Ureter (tissue), 1 donor: ENCODE results near the gene IL23A. TPM values are rescaled to one million over a fixed set of nuclear protein-coding genes. Genes with fewer than 3 reads are reported as not detected.
"Not testable (repeated sequence)": the region's sequence is repeated elsewhere in the genome, so short reads cannot be mapped to it uniquely, and the experiment has no call there.

ENCODE experiments used
- DNase-seq: peaks from one replicate; pipeline ENCODE4 v3.0.0-alpha.2; 2020; ENCODE audit warnings: low spot score
- total RNA-seq: library from RNA; stranded (reverse); gene quantifications from one replicate; pipeline ENCODE4 v1.2.4, GENCODE V29; 2023
- donor health status: DM: yes; HTN: yes; CAD: no.

IL23A gene
- total RNA-seq, 1 donor from 2014 or later: 0.49 TPM

DNA sequence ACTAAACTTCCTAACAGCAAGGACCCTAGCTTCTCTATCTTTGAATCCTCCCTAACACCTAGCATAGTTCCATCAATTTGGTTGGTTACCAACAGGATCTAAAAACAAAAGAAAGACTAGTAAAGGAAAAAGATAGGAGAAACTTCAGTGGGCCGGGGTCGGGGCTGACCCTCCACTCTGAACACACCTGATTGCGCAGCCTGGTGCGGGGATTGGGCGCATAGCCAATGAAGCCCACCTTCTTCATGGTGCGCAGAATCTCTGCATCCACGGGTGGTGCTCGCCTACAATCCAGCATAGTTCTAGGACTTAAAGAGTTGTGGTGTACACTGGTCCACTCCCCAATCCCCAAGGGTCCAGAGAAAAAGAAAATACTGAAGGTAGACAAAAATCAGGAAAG is 12.6 kb upstream of the IL23A start:
- no peak for DNase-seq

DNA sequence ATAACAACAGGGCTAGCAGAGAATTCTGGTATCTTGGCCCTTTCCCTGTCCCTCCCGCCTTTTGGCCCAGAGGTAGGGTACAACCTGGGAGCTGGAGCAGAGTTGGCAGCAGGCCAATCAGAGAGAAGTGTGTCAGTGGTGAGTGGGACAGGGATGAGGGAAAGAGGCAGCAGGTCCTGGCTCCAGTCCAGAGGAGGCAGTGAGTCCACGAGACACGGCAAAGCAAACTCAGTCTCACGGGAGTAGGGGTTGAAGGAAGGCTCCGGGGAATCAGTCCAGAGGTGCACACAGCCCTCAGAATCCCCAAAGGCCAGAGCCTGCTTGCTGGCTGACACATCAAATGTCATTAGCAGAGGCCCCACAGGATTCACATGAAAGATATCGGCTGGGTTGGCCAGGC is 12.2 kb upstream of the IL23A start:
- DNase-seq: no peak

DNA sequence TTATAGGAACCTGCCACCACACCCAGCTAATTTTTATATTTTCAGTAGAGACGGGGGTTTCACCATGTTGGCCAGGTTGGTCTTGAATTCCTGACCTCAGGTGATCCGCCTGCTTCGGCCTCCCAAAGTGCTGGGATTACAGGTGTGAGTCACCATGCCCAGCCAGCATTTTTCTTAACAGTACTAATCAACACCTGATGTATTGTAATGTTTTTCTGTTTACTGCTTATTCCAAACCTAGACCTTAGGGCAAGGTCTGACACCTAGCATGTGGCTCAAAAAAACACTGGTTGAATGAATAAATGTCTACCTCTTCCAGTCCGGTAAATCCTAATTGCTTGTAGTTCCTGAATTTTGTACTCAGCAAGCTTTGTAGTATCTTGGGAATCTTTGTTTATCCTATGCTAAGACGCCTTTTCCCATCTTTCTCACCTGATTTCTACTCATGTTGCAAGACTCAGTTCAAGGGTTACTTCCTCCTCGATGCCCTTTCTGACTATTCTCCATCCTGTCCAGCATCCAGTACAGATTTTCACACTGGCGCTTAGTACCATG is 7.7 kb upstream of the IL23A start:
- no peak for DNase-seq

DNA sequence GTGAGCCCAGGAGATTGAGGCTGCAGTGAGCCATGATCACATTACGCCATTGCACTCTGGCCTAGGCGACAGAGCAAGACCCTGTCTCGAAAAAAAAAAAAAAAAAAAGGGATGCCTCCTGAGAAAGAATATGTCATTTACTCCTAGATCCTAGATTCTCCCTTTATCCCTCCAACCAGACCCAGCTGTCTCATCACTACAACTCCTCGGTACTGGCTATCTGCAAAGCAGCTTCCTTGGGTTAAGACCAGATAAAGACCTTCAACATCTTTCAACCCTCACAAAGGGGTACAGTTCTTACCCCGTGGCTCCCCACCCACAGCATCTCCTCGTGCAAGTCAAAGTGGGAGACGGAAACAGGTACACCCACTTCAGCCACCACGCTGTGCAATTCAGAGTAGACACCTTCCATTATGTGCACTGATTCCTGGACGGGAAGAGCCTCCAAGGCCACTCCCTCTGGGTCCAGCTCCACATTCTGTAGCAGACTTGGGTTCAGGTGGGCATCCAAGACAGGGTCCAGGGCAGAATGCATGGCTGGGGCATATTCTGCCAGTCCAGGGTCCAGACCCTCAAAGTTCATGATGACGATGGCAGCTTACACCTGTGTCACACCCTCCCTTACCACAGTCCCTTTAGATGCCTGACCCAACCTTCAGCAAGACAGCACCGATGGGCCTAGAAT is 6.0 kb upstream of the IL23A start:
- DNase-seq: no peak

DNA sequence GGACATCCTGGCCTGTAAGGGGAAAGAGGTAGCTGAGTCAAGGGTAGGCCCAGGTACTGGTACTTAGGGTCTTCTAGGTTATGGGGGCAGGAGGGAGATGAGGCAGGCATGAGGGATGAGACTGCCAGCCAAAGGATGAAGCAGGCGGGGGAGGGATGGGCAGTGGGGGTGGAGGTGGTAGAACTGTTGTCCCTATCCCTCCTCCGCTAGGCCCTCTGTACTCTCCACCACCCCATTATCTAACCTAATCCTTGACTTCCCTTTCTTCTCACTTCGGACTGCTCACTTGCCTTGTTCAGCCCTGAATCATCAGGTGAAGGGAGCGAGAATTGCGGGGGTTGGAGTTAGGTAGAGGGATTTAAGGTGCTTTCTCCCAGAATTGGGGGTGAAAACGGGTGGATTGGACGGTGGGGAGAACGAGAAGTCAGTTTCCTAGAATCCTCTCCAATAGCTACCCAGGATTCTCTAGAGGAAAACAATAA is 5.4 kb upstream of the IL23A start:
- DNase-seq: no peak

DNA sequence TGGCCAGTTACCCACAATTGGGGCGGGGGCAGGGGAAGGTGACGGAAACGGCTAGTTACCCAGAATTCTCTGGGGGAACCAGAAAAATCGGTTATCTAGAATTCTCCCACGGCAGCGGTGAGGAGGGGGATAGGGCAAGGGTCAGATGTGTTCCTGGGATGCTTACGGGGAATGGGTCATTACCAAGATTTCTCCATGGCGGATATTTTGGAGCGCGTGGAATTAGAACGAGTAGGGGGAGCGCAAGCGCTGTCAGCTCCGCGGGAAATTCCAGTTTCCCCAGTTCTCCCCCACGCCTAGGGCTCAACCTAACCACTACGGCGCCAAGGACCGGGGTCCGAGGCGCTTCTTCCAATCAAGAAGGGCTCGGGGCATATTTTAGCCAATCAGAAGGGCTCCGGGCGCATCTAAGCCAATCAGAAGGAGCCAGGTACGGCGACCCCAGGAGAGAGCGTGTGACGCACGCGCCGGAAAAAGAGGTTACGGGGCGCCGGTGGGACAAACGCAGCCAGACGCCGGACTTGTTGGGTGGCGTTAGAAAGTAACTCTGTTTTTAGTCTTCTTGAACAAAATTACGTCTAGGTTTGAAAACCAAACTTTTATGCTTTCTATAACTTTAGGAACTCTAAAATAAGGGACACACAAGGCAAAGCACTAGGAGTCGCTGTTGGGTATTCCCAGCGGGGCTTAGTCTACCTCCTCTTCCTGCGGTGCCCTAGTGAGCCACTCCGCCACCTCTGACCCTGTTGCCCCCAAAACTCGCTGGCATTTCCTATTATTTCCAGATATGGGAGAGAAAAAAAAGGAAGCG is 4.8 kb upstream of the IL23A start, which contains the start of gene PAN2:
TSS of gene PAN2 (minus strand) at position 322 of the 811 bp plus-strand sequence. CDS start 906 bp downstream, outside the sequence.
- peak; percentile 98 for DNase-seq

DNA sequence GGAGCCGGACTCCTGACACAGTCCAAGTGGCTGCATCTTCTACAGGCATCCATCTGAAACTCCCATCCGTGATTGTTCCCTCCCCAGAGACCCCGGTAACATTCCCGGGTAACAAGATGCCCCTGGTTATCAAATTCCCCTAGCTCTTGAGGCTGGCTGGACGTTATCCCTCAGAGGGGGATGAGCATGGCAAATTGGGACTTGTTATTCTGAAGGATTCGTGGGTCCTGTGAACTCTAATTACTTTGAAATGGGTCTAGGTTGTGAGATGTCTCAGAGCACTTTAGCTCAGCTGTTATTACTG is 4.2 kb upstream of the IL23A start:
- no peak for DNase-seq

DNA sequence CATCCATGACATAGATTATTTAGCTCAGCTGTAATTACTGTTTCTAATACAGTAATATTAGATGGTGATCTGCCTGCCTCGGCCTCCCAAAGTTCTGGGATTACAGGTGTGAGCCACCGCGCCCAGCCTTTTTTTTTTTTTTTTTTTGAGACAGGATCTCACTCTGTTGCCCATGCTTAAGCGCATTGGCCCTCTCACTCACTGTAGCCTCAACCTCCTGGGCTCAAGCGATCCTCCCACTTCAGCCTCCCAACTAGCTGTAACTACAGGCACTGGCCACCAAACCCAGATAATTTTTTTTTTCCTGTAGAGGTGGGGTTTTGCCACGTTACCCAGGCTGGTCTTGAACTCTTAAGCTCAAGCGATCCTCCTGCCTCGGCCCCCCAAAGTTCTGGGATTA is 3.2 kb upstream of the IL23A start:
- not testable (repeated sequence) for DNase-seq

DNA sequence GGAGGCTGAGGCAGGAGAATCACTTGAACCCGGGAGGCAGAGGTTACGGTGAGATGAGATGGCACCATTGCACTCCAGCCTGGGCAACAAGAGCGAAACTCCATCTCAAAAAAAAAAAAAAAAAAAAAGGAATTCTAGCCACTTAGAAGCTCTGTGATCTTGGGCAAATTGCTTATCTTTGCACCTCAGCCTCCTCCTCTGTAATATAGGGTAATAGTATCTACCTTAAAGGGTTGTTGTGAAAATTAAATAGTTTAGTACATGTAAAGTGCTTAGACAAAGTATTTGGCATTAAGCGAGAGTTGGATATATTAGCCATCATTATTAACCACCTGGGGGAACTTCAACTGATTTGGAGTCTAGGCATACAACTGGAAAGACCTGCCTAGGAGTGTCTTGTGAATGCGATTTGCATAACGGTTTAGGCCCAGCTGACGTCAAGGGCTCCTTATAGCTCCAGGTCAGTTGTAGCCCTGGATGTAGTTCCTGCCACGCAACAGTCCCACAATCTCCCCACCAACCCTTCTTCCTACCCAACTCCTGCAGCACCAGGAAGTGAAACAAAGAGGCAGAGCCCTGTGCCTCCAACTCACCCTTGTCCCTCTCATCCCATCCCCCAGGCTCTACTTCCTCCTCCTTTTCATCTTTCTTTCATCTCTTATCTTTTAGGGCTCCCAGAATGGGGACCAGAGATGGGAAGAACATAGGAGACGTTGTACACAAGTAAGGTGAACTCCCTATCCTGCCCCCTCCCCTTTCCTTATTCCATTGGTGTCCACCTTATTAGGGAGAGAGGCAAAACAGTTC is 2.1 kb upstream of the IL23A start:
- DNase-seq: no peak

DNA sequence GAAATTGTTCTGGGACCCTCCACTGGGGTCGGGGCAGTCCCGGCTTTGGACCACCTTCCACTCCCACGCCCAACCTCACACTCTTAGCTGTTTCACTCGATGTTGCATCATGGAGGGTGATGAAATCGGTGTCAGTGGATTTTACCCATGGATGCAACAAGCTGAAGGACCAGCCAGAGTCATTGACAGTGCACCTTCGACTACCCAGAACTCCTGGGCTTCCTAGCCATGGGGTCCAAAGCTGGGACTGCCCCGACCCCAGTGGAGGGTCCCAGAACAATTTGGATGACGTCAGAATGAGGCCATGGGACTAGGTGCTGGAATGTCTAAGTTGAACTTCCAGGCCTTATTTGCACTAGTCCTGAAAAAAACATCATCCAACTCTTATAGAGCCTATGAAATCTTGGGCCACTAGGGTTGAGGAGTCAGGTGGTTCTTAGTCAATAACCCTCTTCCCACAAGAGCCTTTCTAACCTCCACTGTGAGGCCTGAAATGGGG is 882 bp upstream of the IL23A start:
- DNase-seq: no peak

DNA sequence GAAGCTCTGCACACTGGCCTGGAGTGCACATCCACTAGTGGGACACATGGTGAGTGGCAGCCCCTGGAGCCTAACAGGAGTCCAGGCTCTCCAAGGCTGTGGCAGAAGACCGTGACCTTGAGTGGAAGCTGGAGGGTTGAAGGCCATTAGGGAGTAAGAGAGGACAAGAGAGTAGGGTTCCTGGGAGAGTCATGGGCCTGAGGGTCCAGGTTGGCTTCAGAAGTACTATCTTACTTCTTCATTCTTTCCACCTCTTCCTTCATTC is 406 bp downstream of the IL23A start:
- no peak for DNase-seq

DNA sequence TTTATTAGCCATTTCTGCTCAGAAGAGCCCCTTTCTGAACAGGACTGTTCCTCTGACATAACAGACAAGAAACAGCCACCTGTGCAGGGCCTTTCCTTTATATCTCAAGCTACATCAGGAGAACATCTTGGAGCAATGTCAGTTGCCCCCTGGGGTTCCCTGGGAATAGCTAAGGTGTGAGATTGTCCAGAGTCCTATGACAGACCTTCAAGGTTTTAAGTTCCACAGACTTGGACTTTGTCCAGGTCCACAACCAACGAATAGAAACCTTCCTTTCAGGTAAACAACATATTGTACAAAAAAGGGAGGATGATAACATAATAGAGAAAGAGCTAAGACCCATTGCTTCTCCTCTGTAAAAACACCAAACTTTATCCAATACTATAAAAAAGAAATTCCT is 2.9 kb downstream of the IL23A start:
- DNase-seq: no peak

DNA sequence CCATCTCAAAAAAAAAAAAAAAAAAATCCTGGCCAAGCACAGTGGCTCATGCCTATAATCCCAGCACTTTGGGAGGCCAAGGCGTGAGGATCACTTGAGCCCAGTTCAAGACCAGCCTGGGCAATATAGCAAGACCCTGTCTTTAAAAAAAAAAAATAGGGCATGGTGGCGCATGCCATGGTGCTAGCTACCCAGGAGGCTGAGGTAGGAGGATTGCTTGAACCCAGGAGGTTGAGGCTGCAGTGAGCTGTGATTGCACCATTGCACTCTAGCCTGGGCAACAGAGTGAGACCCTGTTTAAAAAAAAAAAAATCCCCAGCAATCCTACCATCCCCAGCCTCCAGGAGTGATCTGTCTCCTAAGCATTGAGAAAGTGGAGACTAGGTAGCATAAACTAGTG is 3.6 kb downstream of the IL23A start:
- DNase-seq: not testable (repeated sequence)

DNA sequence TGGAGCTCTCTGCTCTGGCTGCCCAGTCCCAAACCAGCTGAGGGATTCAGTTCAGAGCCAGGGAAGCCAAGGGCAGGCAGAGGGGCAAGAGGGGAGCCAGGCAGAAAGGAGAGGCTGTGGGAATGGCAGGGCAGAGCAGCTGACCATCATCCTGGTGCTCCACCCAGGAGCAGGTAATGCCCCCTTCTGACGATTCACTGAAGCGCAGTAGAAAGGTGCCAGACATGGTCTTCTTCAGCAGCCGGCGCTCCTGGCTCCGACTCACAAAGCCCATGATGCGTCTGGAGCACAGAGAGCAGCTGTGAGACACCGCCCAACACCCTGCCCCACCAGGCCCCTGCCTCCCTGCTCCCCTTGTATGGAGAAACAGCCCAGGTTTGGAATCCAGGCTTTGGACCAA is 8.0 kb downstream of the IL23A start:
- no peak for DNase-seq

DNA sequence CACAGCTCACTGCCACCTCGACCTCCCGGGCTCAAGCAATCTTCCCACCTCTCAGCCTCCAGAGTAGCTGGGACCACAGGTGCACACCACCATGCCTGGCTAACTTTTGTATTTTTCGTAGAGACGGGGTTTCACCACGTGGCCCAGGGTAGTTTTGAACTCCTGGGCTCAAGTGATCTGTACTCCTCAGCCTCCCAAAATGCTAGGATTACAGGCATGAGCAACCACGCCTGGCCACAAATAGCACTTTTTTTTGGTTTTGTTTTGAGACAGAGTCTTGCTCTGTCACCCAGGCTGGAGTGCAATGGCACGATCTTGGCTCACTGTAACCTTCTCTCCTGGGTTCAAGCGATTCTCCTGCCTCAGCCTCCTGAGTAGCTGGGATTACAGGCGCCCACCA is 8.6 kb downstream of the IL23A start:
- DNase-seq: not testable (repeated sequence)

DNA sequence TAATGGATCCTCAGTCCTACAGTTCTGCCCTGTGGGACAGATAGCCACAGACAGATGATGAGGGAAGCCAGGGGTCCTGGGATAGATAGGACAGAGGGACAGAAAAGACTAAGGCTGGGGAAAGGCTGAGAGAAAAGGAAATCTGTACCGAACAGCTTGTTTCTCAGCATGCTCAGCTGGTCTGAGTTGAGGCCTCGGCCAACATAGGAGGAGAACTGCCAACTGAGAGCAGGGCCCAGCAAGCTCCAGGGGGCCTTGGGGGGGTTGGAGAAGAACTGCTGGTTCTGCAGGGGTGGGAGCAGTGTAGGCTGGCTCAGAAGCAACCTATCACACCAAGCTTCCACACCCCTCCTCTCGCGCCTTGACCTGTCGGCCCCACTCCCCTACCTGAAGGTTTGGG is 10.1 kb downstream of the IL23A start:
- DNase-seq: no peak

DNA sequence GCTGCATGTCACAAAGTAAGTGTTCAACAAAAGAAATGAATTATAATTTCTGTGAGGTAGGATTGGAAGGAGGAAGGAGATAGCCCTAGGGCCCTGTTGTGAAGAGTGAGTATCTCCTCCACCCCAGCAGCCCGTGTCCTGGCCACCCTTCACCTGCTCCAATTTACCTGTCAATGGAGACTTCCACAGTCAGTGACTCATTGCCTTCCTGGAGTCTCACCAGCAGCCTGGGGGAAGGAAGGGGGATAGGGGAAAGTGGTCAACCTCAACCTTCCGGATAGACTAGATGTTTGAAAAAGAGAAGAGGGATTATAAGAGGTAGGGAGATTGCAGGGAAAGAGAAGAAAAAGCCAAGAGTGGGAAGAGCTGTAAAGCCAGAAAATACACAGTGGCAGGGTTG is 12.0 kb downstream of the IL23A start:
- no peak for DNase-seq

DNA sequence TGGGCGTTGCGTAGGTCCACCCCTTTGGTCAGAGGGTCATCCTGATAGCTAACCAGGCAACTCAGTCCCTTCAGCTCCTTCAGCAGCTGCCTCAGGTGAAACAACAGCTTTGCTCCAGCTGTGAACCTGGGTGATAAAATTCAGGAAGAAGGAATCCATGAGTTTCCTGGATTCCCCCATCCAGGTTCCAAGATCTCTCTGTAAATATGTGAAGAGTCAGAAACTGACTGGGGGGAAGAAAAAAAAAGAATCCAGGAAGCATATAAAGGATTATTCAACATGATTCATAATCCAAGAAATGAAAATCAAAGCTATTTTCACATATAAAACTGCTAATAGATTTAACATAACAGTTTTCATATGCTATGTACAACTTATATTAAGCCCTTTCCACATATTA is 12.6 kb downstream of the IL23A start:
- no peak for DNase-seq

DNA sequence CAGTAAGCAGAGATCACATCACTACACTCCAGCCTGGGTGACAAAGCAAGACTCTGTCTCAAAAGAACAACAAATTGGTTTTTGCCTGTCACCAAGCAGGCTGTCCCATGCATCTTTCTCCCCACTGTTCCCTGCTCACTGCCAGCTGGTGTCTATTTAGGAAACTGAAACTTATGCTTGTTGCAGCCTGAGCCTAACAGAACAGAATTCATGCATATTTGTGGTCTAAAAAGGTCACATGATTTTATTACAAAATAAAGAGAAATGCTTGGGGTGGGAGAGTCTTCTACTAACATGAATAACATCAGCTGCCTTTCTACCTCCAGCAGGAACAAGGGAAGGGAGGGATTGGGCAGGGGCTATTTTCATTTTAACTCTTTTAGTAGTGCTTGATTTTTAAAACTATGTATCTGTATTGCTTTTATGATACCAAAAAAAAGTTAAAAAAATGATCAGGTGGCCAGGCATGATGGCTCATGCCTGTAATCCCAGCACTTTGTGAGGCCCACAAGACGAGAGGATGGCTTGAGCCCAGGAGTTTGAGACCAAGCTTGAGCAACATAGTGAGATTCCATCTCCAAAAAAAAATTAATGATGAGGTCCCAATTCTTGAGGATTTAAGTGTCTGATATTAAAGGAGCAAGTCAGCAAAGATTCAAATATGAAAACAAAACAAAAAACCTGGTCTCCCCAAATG is 20.3 kb downstream of the IL23A start:
- no peak for DNase-seq

DNA sequence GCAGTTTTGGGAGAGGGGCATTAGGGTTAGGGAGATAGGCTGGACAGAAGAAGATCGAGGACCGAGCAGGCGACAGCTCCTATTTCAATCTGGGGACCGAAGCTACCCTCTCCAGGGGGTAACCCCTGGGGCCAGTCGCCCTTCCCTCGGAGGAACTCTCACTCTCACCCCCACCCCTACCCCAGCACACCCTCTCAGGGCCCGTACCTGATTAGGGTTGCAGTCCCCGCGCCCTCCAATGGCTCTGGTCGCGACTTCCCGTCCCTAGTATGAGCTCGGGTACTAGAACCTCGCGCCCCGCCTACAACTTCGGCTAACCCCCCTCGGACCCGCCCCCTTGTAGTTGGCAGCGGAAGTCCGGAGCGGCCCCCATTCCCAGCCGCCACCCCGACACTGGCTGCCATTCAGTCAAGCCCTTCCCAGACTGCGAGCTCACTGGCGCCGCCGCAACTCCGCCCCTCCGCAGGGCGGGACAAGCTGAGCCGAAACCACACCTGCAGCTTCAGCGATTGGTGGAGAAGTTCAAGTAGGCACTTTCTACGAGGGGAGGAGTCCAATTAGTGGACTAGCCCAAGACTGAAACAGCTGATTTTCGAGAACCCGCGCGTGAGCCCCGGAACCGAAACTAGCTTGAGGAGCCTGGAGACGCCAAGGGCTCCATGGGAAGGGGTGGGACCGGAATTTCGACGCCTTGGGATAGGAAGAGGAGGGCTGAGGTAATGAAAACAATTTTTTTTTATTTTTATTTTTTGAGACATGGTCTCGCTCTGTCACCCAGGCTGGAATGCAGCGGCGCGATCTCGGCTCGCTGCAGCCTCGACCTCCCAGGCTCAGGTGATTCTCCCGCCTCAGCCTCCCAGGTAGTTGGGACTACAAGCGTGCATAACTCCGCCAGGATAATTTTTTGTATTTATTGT is 21.4 kb downstream of the IL23A start, which contains the start of gene STAT2:
TSS of gene STAT2 (minus strand) at position 257 of the 917 bp plus-strand sequence. CDS start 3,536 bp downstream, outside the sequence.
- DNase-seq: peak; percentile 100
